Nucleus accumbens (tissue), 56 donors: ENCODE measurements around the gene ADCY3.

Experiments used
- DNase-seq, 56 donors: peaks; one replicate each; lab custom pipeline; 2025; lab: John Stamatoyannopoulos, UW

Gene ADCY3

GRCh38 chr2:24853996-24854395 lies 66.0 kb downstream of the ADCY3 start:
- no peak for DNase-seq

- no peak for DNase-seq
Observed at GRCh38 chr2:24853046-24853445, 67.0 kb downstream of the ADCY3 start.

- DNase-seq = no peak
Observed at GRCh38 chr2:24852431-24853020, 67.5 kb downstream of the ADCY3 start.

- DNase-seq = no peak
Observed at GRCh38 chr2:24852026-24852425, 68.0 kb downstream of the ADCY3 start.

DNA sequence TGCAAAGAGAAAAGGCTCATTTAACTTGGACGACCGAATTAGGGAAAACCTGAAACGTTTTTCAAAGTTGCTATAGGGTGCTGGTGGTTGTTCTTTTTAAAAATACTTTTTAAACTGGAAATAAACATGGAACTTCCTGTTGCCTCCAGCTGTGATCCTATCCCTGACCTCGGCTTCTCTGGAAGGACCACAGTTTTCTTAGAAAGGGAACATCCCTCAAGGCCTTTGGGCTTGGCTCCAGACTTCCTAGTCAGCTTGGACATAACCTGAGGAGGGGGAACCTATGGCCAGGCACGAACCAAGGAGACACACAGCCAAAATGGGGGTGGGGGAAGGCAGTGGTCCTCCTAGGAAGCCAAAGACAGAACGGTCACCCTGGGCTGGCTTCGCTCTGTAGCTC lies 69.1 kb downstream of the ADCY3 start:
- DNase-seq = no peak

DNA sequence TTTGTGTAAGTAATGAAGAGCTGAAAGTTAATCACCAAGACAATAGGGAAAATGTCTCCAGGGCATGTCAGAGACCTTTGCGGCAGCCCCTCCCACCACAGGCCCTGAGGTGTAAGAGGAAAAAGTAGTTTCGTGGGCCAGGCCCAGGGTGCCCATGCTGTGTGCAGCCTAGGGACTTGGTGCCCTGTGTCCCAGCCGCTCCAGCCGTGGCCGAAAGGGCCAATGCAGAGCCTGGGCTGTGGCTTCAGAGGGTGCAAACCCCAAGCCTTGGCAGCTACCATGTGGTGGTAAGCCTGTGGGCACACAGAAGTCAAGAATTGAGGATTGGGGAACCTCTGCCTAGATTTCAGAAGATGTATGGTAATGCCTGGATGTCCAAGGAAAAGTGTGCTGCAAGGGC lies 74.3 kb downstream of the ADCY3 start:
- no peak for DNase-seq

- no peak for DNase-seq
Observed at GRCh38 chr2:24844023-24844685, 75.9 kb downstream of the ADCY3 start.

- DNase-seq = no peak
Observed at GRCh38 chr2:24843330-24843860, 76.6 kb downstream of the ADCY3 start.

- no peak for DNase-seq
Observed at GRCh38 chr2:24842081-24843050, 77.7 kb downstream of the ADCY3 start.

GRCh38 chr2:24840962-24841945 lies 78.8 kb downstream of the ADCY3 start:
- peak in 7 of 56 donors; percentile 15 to 56 (median 48) for DNase-seq

DNA sequence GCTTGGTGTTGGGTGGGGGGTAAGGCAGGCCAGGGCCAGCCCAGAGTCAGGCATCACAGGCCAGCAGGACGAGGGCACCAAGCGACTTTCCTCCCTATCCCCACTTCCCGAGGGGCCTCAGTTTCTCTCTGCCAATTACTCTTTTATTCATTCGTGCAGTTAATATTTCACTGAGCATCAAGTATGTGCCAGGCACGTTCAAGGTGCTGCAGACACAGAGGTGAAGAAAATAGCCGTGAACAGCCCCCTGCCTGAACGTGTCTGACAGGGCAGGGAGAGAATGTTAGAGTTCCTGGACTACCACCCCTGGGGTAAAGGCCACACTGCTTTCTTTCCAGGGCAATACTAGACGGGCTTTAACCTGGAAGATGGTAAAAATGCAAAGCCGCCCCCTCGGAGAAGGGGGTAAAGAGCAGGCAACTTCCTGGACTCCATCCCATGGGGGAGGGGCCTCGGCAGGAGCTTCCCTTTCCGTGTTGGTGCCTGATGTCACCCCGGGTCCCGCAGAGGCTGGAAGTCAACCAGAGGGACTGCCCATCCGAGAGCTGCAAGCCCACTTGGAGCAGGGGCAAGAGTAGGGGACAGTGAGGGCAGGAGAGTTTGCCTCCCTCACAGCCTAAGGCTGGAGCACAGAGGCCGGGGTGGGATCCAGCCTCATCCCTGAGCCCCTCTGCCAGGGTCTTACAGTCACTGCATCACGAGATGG lies 79.7 kb downstream of the ADCY3 start:
- no peak for DNase-seq

GRCh38 chr2:24839729-24840128 lies 80.3 kb downstream of the ADCY3 start:
- no peak for DNase-seq

- DNase-seq = no peak
Observed at GRCh38 chr2:24838541-24838940, 81.5 kb downstream of the ADCY3 start.

DNA sequence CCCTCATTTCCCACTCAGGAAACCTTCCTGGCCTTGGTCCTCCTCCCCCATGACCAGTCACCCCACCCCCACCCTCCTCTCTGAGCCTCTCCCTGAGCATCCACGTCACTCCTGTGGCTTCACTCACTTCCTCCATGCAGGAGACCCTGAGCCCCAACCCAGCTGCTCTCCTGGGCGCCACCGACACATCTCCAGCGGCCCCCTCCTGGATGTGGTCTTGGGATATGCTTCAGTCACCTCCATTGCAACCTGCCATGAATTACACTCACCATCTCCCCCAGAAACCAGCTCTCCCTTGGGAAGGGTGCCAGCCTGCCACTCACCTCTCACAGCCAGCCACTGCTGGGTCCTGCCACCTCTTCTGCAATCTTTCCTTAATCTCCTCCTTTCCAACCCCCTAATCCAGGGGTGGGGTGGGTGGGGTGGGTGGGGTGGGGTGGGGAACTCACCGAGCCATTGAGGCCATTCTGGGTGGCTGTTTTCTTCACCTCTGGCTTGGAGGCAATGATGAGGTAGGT lies 82.0 kb downstream of the ADCY3 start:
- DNase-seq = no peak

DNA sequence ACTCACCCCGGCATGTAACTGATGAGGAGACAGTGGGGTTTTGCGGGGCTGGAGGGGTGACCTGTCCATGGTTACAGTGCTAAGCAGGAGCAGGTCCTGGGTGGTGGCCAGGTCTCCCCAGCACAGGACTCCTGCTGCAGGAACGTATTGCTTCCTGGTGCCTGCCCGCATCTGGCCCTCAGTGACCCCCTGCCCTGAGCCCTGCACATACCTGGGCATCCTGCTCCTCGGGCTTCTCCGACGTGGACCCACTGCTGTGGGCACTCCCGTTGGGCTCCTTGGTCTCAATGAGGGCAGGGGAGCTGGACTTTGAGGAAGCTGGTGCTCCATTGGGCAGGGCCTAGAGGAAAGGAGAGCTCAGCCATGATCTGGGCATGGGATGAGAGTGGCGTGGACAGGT lies 83.3 kb downstream of the ADCY3 start:
- no peak for DNase-seq

DNA sequence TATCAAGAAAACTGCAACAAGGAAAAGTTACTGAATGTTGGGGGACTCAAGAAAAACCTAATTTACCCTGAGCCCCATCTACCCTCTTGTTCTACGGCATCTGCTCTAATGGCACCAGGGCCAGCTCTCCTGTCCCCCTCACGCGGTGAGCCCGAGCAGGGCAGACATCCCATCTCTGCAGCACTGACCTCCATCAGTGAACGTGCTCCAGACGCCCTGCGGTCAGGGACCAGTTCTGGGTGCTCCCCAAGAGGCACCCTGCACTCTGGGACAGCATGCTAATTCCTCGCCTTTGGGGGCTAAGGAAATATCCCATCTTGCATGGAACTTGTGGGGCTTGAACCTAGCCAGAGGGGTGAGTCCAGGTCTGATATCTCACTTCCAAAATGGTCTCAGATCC lies 83.8 kb downstream of the ADCY3 start:
- DNase-seq = no peak

- DNase-seq = peak in 5 of 56 donors; percentile 10 to 44 (median 30)
Observed at GRCh38 chr2:24835411-24835810, 84.6 kb downstream of the ADCY3 start.

- no peak for DNase-seq
Observed at GRCh38 chr2:24834733-24835395, 85.2 kb downstream of the ADCY3 start.
